ENCODE data around the gene TREM1.
A peak's percentile ranks its signal among the peaks of the same experiment; 100 is the strongest.

Gene TREM1

GRCh38 chr6:41255110-41255509 lies 31.4 kb downstream of the TREM1 start:
- no peak for DNase-seq (ENCODE audit: low spot score)
- Histone ChIP-seq H3K4me3 (ENCODE audit: low read length in 2 of 2) (no peak overlapping the region), H2AFZ (ENCODE audit: low read length) (no peak overlapping the region), H3K9ac (ENCODE audit: low read depth, low read length, poor library complexity) (no peak overlapping the region), H4K91ac (ENCODE audit: low read depth, low read length, poor library complexity) (no peak overlapping the region), H3K27ac (replicated peaks; ENCODE audit: low read length) (no peak overlapping the region), H4K8ac (ENCODE audit: low read depth, low read length) (no peak overlapping the region), H3K14ac (ENCODE audit: low read length) (no peak overlapping the region), H2BK15ac (ENCODE audit: low read length) (no peak overlapping the region), H2BK120ac (ENCODE audit: low read depth, low read length) (no peak overlapping the region), H3K27me3 (ENCODE audit: control insufficient read depth in 3 of 3, insufficient read depth in 3 of 3, low read depth in 1 of 3, low read length in 3 of 3) (peaks cover 0 to 4% (median 0%) of the 10 kb centered on the region in 3 experiments), H2BK5ac (ENCODE audit: low read length) (no peak overlapping the region), H3K23ac (ENCODE audit: low read depth, low read length, poor library complexity) (no peak overlapping the region), H3K9me3 (replicated peaks in 1 of 2; ENCODE audit: control insufficient read depth in 2 of 2, insufficient read depth in 1 of 2, low read depth in 1 of 2, low read length in 2 of 2) (no peaks in the 10 kb centered on the region), H2BK12ac (ENCODE audit: low read length) (no peak overlapping the region), H3K18ac (ENCODE audit: low read length) (no peak overlapping the region), H3K4me2 (ENCODE audit: insufficient read depth, low read length, poor library complexity, severe bottlenecking) (no peak overlapping the region), H3K4ac (ENCODE audit: low read length) (no peak overlapping the region), H2AK5ac (ENCODE audit: low read depth, low read length) (no peak overlapping the region), H3K36me3 (replicated peaks in 1 of 2; ENCODE audit: control insufficient read depth in 2 of 2, insufficient read depth in 2 of 2, low read length in 2 of 2) (no peaks in the 10 kb centered on the region), H3K4me1 (ENCODE audit: control insufficient read depth in 2 of 2, insufficient read depth in 1 of 2, low read depth in 1 of 2, low read length in 2 of 2) (no peaks in the 10 kb centered on the region), H3K79me1 (ENCODE audit: low read depth, low read length) (no peaks in the 10 kb centered on the region)

- no peak overlapping the region for H2BK5ac ChIP-seq (ENCODE audit: low read length)
- no peak for DNase-seq (ENCODE audit: low spot score)
- no peaks in the 10 kb centered on the region for H3K79me1 ChIP-seq (ENCODE audit: low read depth, low read length)
- no peak overlapping the region for H2BK15ac ChIP-seq (ENCODE audit: low read length)
- no peaks in the 10 kb centered on the region for H3K9me3 ChIP-seq (replicated peaks in 1 of 2; ENCODE audit: control insufficient read depth in 2 of 2, insufficient read depth in 1 of 2, low read depth in 1 of 2, low read length in 2 of 2)
- no peak overlapping the region for H4K91ac ChIP-seq (ENCODE audit: low read depth, low read length, poor library complexity)
- WGBS, 2 donors (ENCODE audit: extremely low coverage in 2 of 2, insufficient read length in 2 of 2, insufficient replicate concordance in 1 of 2), result 100% methylated on average over 1 of the region's 3 CpGs; no CpG with 5 or more reads in 1 of the 2 donors
- no peak overlapping the region for H2BK12ac ChIP-seq (ENCODE audit: low read length)
- no peak overlapping the region for H3K23ac ChIP-seq (ENCODE audit: low read depth, low read length, poor library complexity)
- H3K18ac ChIP-seq (ENCODE audit: low read length), result no peak overlapping the region
- no peaks in the 10 kb centered on the region for H3K36me3 ChIP-seq (replicated peaks in 1 of 2; ENCODE audit: control insufficient read depth in 2 of 2, insufficient read depth in 2 of 2, low read length in 2 of 2)
- peak overlapping the region; percentile 91 for H3K14ac ChIP-seq (ENCODE audit: low read length)
- no peak overlapping the region for H3K4me3 ChIP-seq (ENCODE audit: low read length in 2 of 2)
- no peak overlapping the region for H3K4me2 ChIP-seq (ENCODE audit: insufficient read depth, low read length, poor library complexity, severe bottlenecking)
- H3K4ac ChIP-seq (ENCODE audit: low read length), result no peak overlapping the region
- H3K4me1 ChIP-seq (ENCODE audit: control insufficient read depth in 2 of 2, insufficient read depth in 1 of 2, low read depth in 1 of 2, low read length in 2 of 2), result no peaks in the 10 kb centered on the region
- H4K8ac ChIP-seq (ENCODE audit: low read depth, low read length), result no peak overlapping the region
- H3K27me3 ChIP-seq (ENCODE audit: control insufficient read depth in 3 of 3, insufficient read depth in 3 of 3, low read depth in 1 of 3, low read length in 3 of 3), result peaks cover 0 to 4% (median 0%) of the 10 kb centered on the region in 3 experiments
- no peak overlapping the region for H3K27ac ChIP-seq (replicated peaks; ENCODE audit: low read length)
- H2AFZ ChIP-seq (ENCODE audit: low read length), result no peak overlapping the region
- H3K9ac ChIP-seq (ENCODE audit: low read depth, low read length, poor library complexity), result no peak overlapping the region
- no peak overlapping the region for H2AK5ac ChIP-seq (ENCODE audit: low read depth, low read length)
- no peak overlapping the region for H2BK120ac ChIP-seq (ENCODE audit: low read depth, low read length)
These were observed 33.9 kb downstream of the TREM1 start for GRCh38 chr6:41252401-41253169.

GRCh38 chr6:41247882-41248705 lies 38.4 kb downstream of the TREM1 start:
- H3K4me1 ChIP-seq (ENCODE audit: control insufficient read depth in 2 of 2, insufficient read depth in 1 of 2, low read depth in 1 of 2, low read length in 2 of 2), result no peaks in the 10 kb centered on the region

GRCh38 chr6:41247288-41247865 lies 39.1 kb downstream of the TREM1 start:
- H2AK5ac ChIP-seq (ENCODE audit: low read depth, low read length), result no peak overlapping the region
- no peak overlapping the region for H3K4me3 ChIP-seq (ENCODE audit: low read length in 2 of 2)
- no peak overlapping the region for H4K8ac ChIP-seq (ENCODE audit: low read depth, low read length)
- no peak overlapping the region for H2BK120ac ChIP-seq (ENCODE audit: low read depth, low read length)
- H4K91ac ChIP-seq (ENCODE audit: low read depth, low read length, poor library complexity), result no peak overlapping the region
- no peak for DNase-seq (ENCODE audit: low spot score)
- no peak overlapping the region for H3K18ac ChIP-seq (ENCODE audit: low read length)
- H3K4ac ChIP-seq (ENCODE audit: low read length), result no peak overlapping the region
- H3K9me3 ChIP-seq (replicated peaks in 1 of 2; ENCODE audit: control insufficient read depth in 2 of 2, insufficient read depth in 1 of 2, low read depth in 1 of 2, low read length in 2 of 2), result no peaks in the 10 kb centered on the region
- no peaks in the 10 kb centered on the region for H3K4me1 ChIP-seq (ENCODE audit: control insufficient read depth in 2 of 2, insufficient read depth in 1 of 2, low read depth in 1 of 2, low read length in 2 of 2)
- no peak overlapping the region for H3K9ac ChIP-seq (ENCODE audit: low read depth, low read length, poor library complexity)
- H3K79me1 ChIP-seq (ENCODE audit: low read depth, low read length), result no peaks in the 10 kb centered on the region
- H3K27me3 ChIP-seq (ENCODE audit: control insufficient read depth in 3 of 3, insufficient read depth in 3 of 3, low read depth in 1 of 3, low read length in 3 of 3), result no peaks in the 10 kb centered on the region
- H2BK15ac ChIP-seq (ENCODE audit: low read length), result no peak overlapping the region
- H2AFZ ChIP-seq (ENCODE audit: low read length), result no peak overlapping the region
- H3K4me2 ChIP-seq (ENCODE audit: insufficient read depth, low read length, poor library complexity, severe bottlenecking), result no peak overlapping the region
- no peak overlapping the region for H2BK12ac ChIP-seq (ENCODE audit: low read length)
- no peak overlapping the region for H2BK5ac ChIP-seq (ENCODE audit: low read length)
- no peak overlapping the region for H3K23ac ChIP-seq (ENCODE audit: low read depth, low read length, poor library complexity)
- H3K14ac ChIP-seq (ENCODE audit: low read length), result no peak overlapping the region
- no peaks in the 10 kb centered on the region for H3K36me3 ChIP-seq (replicated peaks in 1 of 2; ENCODE audit: control insufficient read depth in 2 of 2, insufficient read depth in 2 of 2, low read length in 2 of 2)
- WGBS, 2 donors (ENCODE audit: extremely low coverage in 2 of 2, insufficient read length in 2 of 2, insufficient replicate concordance in 1 of 2), result no CpG with 5 or more reads among the region's 9 CpGs
- no peak overlapping the region for H3K27ac ChIP-seq (replicated peaks; ENCODE audit: low read length)

More at GRCh38 chr6:41247882-41248705, 38.4 kb downstream of the TREM1 start:
- Histone ChIP-seq H3K14ac (ENCODE audit: low read length) (no peak overlapping the region), H3K9ac (ENCODE audit: low read depth, low read length, poor library complexity) (no peak overlapping the region), H3K9me3 (replicated peaks in 1 of 2; ENCODE audit: control insufficient read depth in 2 of 2, insufficient read depth in 1 of 2, low read depth in 1 of 2, low read length in 2 of 2) (no peaks in the 10 kb centered on the region), H3K79me1 (ENCODE audit: low read depth, low read length) (no peaks in the 10 kb centered on the region), H2BK12ac (ENCODE audit: low read length) (no peak overlapping the region), H2BK15ac (ENCODE audit: low read length) (no peak overlapping the region), H3K18ac (ENCODE audit: low read length) (no peak overlapping the region), H3K4me2 (ENCODE audit: insufficient read depth, low read length, poor library complexity, severe bottlenecking) (no peak overlapping the region), H2AK5ac (ENCODE audit: low read depth, low read length) (no peak overlapping the region), H3K27ac (replicated peaks; ENCODE audit: low read length) (no peak overlapping the region), H2BK120ac (ENCODE audit: low read depth, low read length) (no peak overlapping the region), H3K4me3 (ENCODE audit: low read length in 2 of 2) (no peak overlapping the region), H2BK5ac (ENCODE audit: low read length) (no peak overlapping the region), H3K4ac (ENCODE audit: low read length) (no peak overlapping the region), H2AFZ (ENCODE audit: low read length) (no peak overlapping the region), H3K23ac (ENCODE audit: low read depth, low read length, poor library complexity) (no peak overlapping the region), H4K91ac (ENCODE audit: low read depth, low read length, poor library complexity) (no peak overlapping the region), H4K8ac (ENCODE audit: low read depth, low read length) (no peak overlapping the region), H3K36me3 (replicated peaks in 1 of 2; ENCODE audit: control insufficient read depth in 2 of 2, insufficient read depth in 2 of 2, low read length in 2 of 2) (no peaks in the 10 kb centered on the region), H3K27me3 (ENCODE audit: control insufficient read depth in 3 of 3, insufficient read depth in 3 of 3, low read depth in 1 of 3, low read length in 3 of 3) (peaks cover 0 to 4% (median 0%) of the 10 kb centered on the region in 3 experiments)
- no peak for DNase-seq (ENCODE audit: low spot score)
- WGBS, 2 donors (ENCODE audit: extremely low coverage in 2 of 2, insufficient read length in 2 of 2, insufficient replicate concordance in 1 of 2), result no CpG with 5 or more reads among the region's 7 CpGs
